SK-N-SH treated with all-trans-retinoic acid at 6 μM for 48 hours (cell line): Measurements from ENCODE around the gene PCDH12.

Experiments used
- CSDC2 ChIP-seq: fragments of 250-450 bp; sonication (Bioruptor Pico); IDR thresholded peaks from 2 replicates; pipeline ENCODE4 v1.5.0; 2020; ENCODE audit warnings: mild to moderate bottlenecking, moderate library complexity
- OSR1 ChIP-seq: fragments of 250-450 bp; sonication (Bioruptor Pico); IDR thresholded peaks from 2 replicates; pipeline ENCODE4 v1.8.0; 2022; ENCODE audit warnings: moderate library complexity, mild to moderate bottlenecking, inconsistent platforms
- SNAI2 ChIP-seq: fragments of 250-450 bp; sonication (Bioruptor Pico); IDR thresholded peaks from 2 replicates; pipeline ENCODE4 v1.5.0; 2020; ENCODE audit warnings: mild to moderate bottlenecking, moderate library complexity
- TOX ChIP-seq: fragments of 250-450 bp; sonication (Bioruptor Pico); IDR thresholded peaks from 2 replicates; pipeline ENCODE4 v1.8.0; 2021; ENCODE audit warnings: mild to moderate bottlenecking, moderate library complexity, borderline replicate concordance
- ZFP3 ChIP-seq: fragments of 250-450 bp; sonication (Bioruptor Pico); IDR thresholded peaks from 2 replicates; pipeline ENCODE4 v1.5.0; 2020; ENCODE audit warnings: mild to moderate bottlenecking, moderate library complexity
- ZNF70 ChIP-seq: fragments of 450-650 bp; formaldehyde crosslinking; IDR thresholded peaks from 2 replicates; pipeline ENCODE4 v1.5.0; 2020; ENCODE audit warnings: mild to moderate bottlenecking, moderate library complexity
- TF ChIP-seq, protein P1 (sequence below): fragments of 250-450 bp; sonication (Bioruptor Pico); IDR thresholded peaks from 2 replicates; pipeline ENCODE4 v1.8.0; 2020; ENCODE audit warnings: mild to moderate bottlenecking, moderate library complexity, borderline replicate concordance
- TF ChIP-seq, protein P2 (sequence below): fragments of 250-450 bp; sonication (Bioruptor Pico); IDR thresholded peaks from 2 replicates; pipeline ENCODE4 v1.5.0; 2020; ENCODE audit warnings: mild to moderate bottlenecking, moderate library complexity

DNA sequence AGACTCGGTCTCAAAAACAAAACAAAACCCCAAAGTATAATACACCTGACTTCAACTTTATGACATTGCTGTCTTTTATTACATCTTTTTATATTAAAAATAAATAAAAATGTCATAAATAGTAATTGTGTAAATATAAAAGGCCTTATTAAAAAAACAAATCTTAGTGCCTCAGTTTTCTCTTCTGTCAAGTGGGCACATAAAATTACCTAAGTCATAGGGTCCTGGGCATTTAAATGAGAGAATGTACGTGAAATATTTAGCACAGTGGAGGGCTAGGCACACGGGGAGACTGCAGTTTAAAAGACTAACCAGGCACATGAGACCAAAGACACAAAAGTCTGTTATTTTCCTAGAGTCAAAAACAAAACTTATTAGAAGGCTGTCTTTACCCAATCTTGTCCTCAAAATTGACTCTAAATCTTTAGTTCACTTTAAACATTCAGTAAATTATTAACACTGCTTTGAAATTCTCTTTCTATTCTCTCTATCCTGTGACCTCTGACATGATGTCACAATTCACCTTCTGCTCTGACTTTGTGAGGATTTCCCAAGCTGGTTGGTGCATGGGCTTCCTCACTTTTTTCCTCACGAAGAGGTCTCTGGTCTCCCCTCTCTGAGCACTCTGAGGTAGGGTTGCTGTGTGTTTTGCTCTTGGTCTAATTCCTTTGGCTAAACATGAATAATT lies 8.4 kb upstream of the PCDH12 start:
- no peak for TF ChIP-seq ZFP3
- no peak for TF ChIP-seq SNAI2 (CRISPR knock-in tag)
- TF ChIP-seq, protein P1, sequence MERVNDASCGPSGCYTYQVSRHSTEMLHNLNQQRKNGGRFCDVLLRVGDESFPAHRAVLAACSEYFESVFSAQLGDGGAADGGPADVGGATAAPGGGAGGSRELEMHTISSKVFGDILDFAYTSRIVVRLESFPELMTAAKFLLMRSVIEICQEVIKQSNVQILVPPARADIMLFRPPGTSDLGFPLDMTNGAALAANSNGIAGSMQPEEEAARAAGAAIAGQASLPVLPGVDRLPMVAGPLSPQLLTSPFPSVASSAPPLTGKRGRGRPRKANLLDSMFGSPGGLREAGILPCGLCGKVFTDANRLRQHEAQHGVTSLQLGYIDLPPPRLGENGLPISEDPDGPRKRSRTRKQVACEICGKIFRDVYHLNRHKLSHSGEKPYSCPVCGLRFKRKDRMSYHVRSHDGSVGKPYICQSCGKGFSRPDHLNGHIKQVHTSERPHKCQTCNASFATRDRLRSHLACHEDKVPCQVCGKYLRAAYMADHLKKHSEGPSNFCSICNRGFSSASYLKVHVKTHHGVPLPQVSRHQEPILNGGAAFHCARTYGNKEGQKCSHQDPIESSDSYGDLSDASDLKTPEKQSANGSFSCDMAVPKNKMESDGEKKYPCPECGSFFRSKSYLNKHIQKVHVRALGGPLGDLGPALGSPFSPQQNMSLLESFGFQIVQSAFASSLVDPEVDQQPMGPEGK (CRISPR knock-in tag) = no peak
- TF ChIP-seq, protein P2, sequence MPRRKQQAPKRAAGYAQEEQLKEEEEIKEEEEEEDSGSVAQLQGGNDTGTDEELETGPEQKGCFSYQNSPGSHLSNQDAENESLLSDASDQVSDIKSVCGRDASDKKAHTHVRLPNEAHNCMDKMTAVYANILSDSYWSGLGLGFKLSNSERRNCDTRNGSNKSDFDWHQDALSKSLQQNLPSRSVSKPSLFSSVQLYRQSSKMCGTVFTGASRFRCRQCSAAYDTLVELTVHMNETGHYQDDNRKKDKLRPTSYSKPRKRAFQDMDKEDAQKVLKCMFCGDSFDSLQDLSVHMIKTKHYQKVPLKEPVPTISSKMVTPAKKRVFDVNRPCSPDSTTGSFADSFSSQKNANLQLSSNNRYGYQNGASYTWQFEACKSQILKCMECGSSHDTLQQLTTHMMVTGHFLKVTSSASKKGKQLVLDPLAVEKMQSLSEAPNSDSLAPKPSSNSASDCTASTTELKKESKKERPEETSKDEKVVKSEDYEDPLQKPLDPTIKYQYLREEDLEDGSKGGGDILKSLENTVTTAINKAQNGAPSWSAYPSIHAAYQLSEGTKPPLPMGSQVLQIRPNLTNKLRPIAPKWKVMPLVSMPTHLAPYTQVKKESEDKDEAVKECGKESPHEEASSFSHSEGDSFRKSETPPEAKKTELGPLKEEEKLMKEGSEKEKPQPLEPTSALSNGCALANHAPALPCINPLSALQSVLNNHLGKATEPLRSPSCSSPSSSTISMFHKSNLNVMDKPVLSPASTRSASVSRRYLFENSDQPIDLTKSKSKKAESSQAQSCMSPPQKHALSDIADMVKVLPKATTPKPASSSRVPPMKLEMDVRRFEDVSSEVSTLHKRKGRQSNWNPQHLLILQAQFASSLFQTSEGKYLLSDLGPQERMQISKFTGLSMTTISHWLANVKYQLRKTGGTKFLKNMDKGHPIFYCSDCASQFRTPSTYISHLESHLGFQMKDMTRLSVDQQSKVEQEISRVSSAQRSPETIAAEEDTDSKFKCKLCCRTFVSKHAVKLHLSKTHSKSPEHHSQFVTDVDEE (CRISPR knock-in tag) = no peak
- no peak for TF ChIP-seq CSDC2
- TF ChIP-seq OSR1 (CRISPR knock-in tag) = no peak
- TF ChIP-seq ZNF70 = no peak
- TF ChIP-seq TOX = no peak
